ENCODE measurements around the gene ROBO1. TPM values are rescaled to one million over a fixed set of nuclear protein-coding genes. Genes with fewer than 3 reads are reported as not detected.

ROBO1 gene
- total RNA-seq, 2 experiments from 2014 or later = 0.36 to 0.69 TPM

DNA sequence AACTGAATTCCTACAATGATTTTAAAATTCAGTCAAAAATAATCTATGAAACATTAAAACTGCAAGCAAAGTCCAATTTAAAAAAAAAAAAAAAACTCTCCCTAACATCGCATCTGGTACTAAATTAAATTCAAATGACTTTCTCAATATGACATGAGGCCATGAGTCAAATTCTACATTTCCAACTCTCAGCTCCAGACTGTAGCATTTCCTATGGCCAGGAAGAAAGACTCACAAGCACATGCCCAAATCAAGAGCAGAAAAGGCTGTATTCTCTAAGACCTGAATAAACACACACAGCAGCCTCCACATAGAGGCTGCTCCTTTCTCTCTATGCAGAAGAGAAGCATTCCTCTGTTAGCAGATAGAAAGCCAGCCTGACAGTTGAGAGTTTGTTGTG is 729.2 kb downstream of the ROBO1 start:
- Histone ChIP-seq H3K4me3 (ENCODE audit: low read length) (no peak overlapping the region), H3K27me3 (ENCODE audit: control insufficient read depth in 1 of 2, insufficient read depth in 2 of 2, low read length in 2 of 2) (no peaks in the 10 kb centered on the region), H3K9me3 (ENCODE audit: control insufficient read depth in 1 of 2, insufficient read depth in 1 of 2, low read length in 2 of 2) (peaks cover 0 to 5% of the 10 kb centered on the region in 2 experiments), H3K4me1 (ENCODE audit: insufficient read depth, low read length) (no peaks in the 10 kb centered on the region), H3K36me3 (ENCODE audit: insufficient read depth, low read length) (no peaks in the 10 kb centered on the region), H3K27ac (ENCODE audit: low read depth in 1 of 2, low read length in 2 of 2) (no peak overlapping the region)
- no peaks in the 10 kb centered on the region for H3K36me3 Mint-ChIP-seq (ENCODE audit: low read depth)
- no peak overlapping the region for H3K4me3 Mint-ChIP-seq
- POLR2A ChIA-PET = no interaction called here
- no peaks in the 10 kb centered on the region for H3K4me1 Mint-ChIP-seq (ENCODE audit: low read depth)
- no peaks in the 10 kb centered on the region for H3K27me3 Mint-ChIP-seq
- ATAC-seq (ENCODE audit: poor library complexity) (no peak), DNase-seq (no peak)
- CTCF ChIA-PET = no interaction called here
- H3K9me3 Mint-ChIP-seq = no peaks in the 10 kb centered on the region
- intact Hi-C loops (cut with DNase I, micrococcal nuclease) = loop anchor here in 1 of 2 experiments (5.0 kb wide), 1 partner anchor 381 kb away; no protein-coding TSS in a partner anchor
- no peak overlapping the region for H3K27ac Mint-ChIP-seq
- TF ChIP-seq, protein P1, sequence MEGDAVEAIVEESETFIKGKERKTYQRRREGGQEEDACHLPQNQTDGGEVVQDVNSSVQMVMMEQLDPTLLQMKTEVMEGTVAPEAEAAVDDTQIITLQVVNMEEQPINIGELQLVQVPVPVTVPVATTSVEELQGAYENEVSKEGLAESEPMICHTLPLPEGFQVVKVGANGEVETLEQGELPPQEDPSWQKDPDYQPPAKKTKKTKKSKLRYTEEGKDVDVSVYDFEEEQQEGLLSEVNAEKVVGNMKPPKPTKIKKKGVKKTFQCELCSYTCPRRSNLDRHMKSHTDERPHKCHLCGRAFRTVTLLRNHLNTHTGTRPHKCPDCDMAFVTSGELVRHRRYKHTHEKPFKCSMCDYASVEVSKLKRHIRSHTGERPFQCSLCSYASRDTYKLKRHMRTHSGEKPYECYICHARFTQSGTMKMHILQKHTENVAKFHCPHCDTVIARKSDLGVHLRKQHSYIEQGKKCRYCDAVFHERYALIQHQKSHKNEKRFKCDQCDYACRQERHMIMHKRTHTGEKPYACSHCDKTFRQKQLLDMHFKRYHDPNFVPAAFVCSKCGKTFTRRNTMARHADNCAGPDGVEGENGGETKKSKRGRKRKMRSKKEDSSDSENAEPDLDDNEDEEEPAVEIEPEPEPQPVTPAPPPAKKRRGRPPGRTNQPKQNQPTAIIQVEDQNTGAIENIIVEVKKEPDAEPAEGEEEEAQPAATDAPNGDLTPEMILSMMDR (IDR thresholded peaks at IDR 0.05) = no peak

GRCh38 chr3:79038057-79038456 is 729.7 kb downstream of the ROBO1 start:
- no peaks in the 10 kb centered on the region for H3K9me3 Mint-ChIP-seq
- H3K36me3 Mint-ChIP-seq (ENCODE audit: low read depth) = no peaks in the 10 kb centered on the region
- Histone ChIP-seq H3K36me3 (ENCODE audit: insufficient read depth, low read length) (no peaks in the 10 kb centered on the region), H3K4me1 (ENCODE audit: insufficient read depth, low read length) (no peaks in the 10 kb centered on the region), H3K27ac (ENCODE audit: low read depth in 1 of 2, low read length in 2 of 2) (no peak overlapping the region), H3K27me3 (ENCODE audit: control insufficient read depth in 1 of 2, insufficient read depth in 2 of 2, low read length in 2 of 2) (no peaks in the 10 kb centered on the region), H3K4me3 (ENCODE audit: low read length) (no peak overlapping the region), H3K9me3 (ENCODE audit: control insufficient read depth in 1 of 2, insufficient read depth in 1 of 2, low read length in 2 of 2) (peaks cover 0 to 5% of the 10 kb centered on the region in 2 experiments)
- H3K4me3 Mint-ChIP-seq = no peak overlapping the region
- ATAC-seq (ENCODE audit: poor library complexity) (no peak), DNase-seq (no peak)
- CTCF ChIA-PET = no interaction called here
- POLR2A ChIA-PET = no interaction called here
- no peaks in the 10 kb centered on the region for H3K27me3 Mint-ChIP-seq
- H3K4me1 Mint-ChIP-seq (ENCODE audit: low read depth) = no peaks in the 10 kb centered on the region
- no peak overlapping the region for H3K27ac Mint-ChIP-seq
- TF ChIP-seq, protein P1 (IDR thresholded peaks at IDR 0.05) = no peak
- intact Hi-C loops (cut with DNase I, micrococcal nuclease) = loop anchor here in 1 of 2 experiments (5.0 kb wide), 1 partner anchor 381 kb away; no protein-coding TSS in a partner anchor

DNA sequence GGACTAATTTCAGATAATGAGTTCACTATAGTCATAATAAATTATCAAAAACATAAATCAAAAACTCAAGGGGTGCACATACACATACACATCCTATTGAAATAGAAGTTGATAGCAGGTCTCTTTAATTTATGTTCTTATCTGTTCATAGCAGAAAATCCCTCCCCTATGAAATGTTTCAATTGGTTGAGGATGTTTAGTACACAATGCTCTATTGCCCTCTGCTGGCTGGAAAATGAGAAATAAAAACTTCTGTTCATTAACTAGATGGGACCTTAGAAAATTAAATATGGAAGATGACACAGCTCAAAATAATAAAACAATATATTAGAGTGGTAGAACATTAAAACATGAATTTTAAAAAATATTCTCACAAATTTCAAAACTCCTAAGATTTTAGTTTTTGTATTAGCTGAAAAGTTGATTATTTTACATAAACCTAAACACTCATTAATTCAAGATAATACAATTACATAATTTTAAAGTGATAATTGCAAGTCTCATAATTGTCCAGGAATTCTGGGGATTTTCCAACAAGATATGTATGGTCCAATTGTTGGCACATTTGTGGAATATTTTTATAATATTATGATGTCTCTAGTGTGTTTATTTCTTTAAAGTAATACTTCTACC is 735.0 kb downstream of the ROBO1 start:
- no peaks in the 10 kb centered on the region for H3K27me3 Mint-ChIP-seq

More for the DNA sequence above, 735.0 kb downstream of the ROBO1 start:
- Histone ChIP-seq H3K27me3 (ENCODE audit: control insufficient read depth in 1 of 2, insufficient read depth in 2 of 2, low read length in 2 of 2) (no peaks in the 10 kb centered on the region), H3K4me3 (ENCODE audit: low read length) (no peak overlapping the region), H3K36me3 (ENCODE audit: insufficient read depth, low read length) (no peaks in the 10 kb centered on the region), H3K9me3 (ENCODE audit: control insufficient read depth in 1 of 2, insufficient read depth in 1 of 2, low read length in 2 of 2) (no peaks in the 10 kb centered on the region), H3K27ac (ENCODE audit: low read depth in 1 of 2, low read length in 2 of 2) (no peak overlapping the region), H3K4me1 (ENCODE audit: insufficient read depth, low read length) (no peaks in the 10 kb centered on the region)
- DNase-seq (peak in 1 of 14 experiments; percentile 1), ATAC-seq (ENCODE audit: poor library complexity) (no peak)
- TF ChIP-seq, protein P1 (IDR thresholded peaks at IDR 0.05) = no peak
- Mint-ChIP-seq H3K36me3 (ENCODE audit: low read depth) (no peaks in the 10 kb centered on the region), H3K27ac (no peak overlapping the region), H3K4me3 (no peak overlapping the region), H3K9me3 (no peaks in the 10 kb centered on the region), H3K4me1 (ENCODE audit: low read depth) (no peaks in the 10 kb centered on the region)
- POLR2A ChIA-PET = no interaction called here
- CTCF ChIA-PET = no interaction called here
- intact Hi-C loops (cut with DNase I, micrococcal nuclease) = loop anchor here in 1 of 2 experiments (5.0 kb wide), 1 partner anchor 376 kb away; no protein-coding TSS in a partner anchor

Data from CD4-positive, alpha-beta T cell (primary cell).